ENCODE data around the gene RGL1. TPM values are rescaled to one million over a fixed set of nuclear protein-coding genes. Genes with fewer than 3 reads are reported as not detected.

Gene RGL1
- total and polyA plus RNA-seq, 2 donors (not counting 3 experiments of a cell fraction or from before 2014, with no cell fraction given) = 19.8 to 35.3 TPM

GRCh38 chr1:183968386-183968785, 163.5 kb downstream of the RGL1 start:
- no peak overlapping the region for H3K4me2 ChIP-seq (ENCODE audit: insufficient read depth, low read length)
- dilution Hi-C loops (cut with MboI; ENCODE audit: extremely low pct_ligation_motif_present, low sequenced_read_pairs) = no loop called here
- H3K27ac ChIP-seq (ENCODE audit: insufficient read depth, low read depth, low read length) = no peak overlapping the region
- TF ChIP-seq, protein P1, sequence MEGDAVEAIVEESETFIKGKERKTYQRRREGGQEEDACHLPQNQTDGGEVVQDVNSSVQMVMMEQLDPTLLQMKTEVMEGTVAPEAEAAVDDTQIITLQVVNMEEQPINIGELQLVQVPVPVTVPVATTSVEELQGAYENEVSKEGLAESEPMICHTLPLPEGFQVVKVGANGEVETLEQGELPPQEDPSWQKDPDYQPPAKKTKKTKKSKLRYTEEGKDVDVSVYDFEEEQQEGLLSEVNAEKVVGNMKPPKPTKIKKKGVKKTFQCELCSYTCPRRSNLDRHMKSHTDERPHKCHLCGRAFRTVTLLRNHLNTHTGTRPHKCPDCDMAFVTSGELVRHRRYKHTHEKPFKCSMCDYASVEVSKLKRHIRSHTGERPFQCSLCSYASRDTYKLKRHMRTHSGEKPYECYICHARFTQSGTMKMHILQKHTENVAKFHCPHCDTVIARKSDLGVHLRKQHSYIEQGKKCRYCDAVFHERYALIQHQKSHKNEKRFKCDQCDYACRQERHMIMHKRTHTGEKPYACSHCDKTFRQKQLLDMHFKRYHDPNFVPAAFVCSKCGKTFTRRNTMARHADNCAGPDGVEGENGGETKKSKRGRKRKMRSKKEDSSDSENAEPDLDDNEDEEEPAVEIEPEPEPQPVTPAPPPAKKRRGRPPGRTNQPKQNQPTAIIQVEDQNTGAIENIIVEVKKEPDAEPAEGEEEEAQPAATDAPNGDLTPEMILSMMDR (IDR thresholded peaks at IDR 0.05; ENCODE audit: extremely low read depth in 1 of 2, insufficient read depth in 1 of 2, low read depth in 1 of 2, low read length in 2 of 2) = no peak
- TF ChIP-seq POLR2AphosphoS5 (IDR thresholded peaks at IDR 0.05; ENCODE audit: insufficient read depth, low read depth, low read length) (no peak), GATA2 (IDR thresholded peaks at IDR 0.05; ENCODE audit: insufficient read depth, insufficient read length, low read depth, low read length) (no peak), MYC (IDR thresholded peaks at IDR 0.05; ENCODE audit: low read depth, low read length) (no peak), POLR2A (IDR thresholded peaks at IDR 0.05; ENCODE audit: low read depth, low read length) (no peak)
- DNase-seq (ENCODE audit: low read depth, low spot score) (no peak), FAIRE-seq (no peak)
- POLR2A ChIA-PET = no interaction called here
- no peak overlapping the region for H3K9ac ChIP-seq (replicated peaks; ENCODE audit: extremely low read depth, insufficient read depth, low read length)
- CTCF ChIA-PET = no interaction called here
- H3K79me2 ChIP-seq (ENCODE audit: control insufficient read depth, insufficient read depth, low read length) = no peaks in the 10 kb centered on the region
- no peaks in the 10 kb centered on the region for H4K20me1 ChIP-seq (replicated peaks; ENCODE audit: control insufficient read depth, extremely low read depth, insufficient read depth, low read length)
- no peaks in the 10 kb centered on the region for H3K9me1 ChIP-seq (replicated peaks; ENCODE audit: control insufficient read depth, extremely low read depth, insufficient read depth, low read length)
- no peaks in the 10 kb centered on the region for H3K36me3 ChIP-seq (ENCODE audit: control insufficient read depth in 2 of 2, extremely low read depth in 1 of 2, insufficient read depth in 2 of 2, low read length in 2 of 2)
- BruUV-seq (replicated peaks) = no TSS peak
- H3K27me3 ChIP-seq (ENCODE audit: control insufficient read depth in 2 of 2, insufficient read depth in 2 of 2, low read length in 2 of 2) = peaks cover 2 to 14% of the 10 kb centered on the region in 2 experiments
- no peaks in the 10 kb centered on the region for H3K9me3 ChIP-seq (replicated peaks; ENCODE audit: control insufficient read depth, insufficient read depth, low read length)
- H2AFZ ChIP-seq (ENCODE audit: low read depth, low read length) = no peak overlapping the region
- intact Hi-C loops (cut with micrococcal nuclease) = no loop called here
- H3K4me1 ChIP-seq (ENCODE audit: control insufficient read depth, extremely low read depth, insufficient read depth, low read length) = no peaks in the 10 kb centered on the region
- no peak overlapping the region for H3K4me3 ChIP-seq (replicated peaks in 1 of 3; ENCODE audit: insufficient read depth in 1 of 3, low read depth in 1 of 3, low read length in 3 of 3)

Measured in endothelial cell of umbilical vein (primary cell).